ENCODE data around the gene ITIH4.

DNA sequence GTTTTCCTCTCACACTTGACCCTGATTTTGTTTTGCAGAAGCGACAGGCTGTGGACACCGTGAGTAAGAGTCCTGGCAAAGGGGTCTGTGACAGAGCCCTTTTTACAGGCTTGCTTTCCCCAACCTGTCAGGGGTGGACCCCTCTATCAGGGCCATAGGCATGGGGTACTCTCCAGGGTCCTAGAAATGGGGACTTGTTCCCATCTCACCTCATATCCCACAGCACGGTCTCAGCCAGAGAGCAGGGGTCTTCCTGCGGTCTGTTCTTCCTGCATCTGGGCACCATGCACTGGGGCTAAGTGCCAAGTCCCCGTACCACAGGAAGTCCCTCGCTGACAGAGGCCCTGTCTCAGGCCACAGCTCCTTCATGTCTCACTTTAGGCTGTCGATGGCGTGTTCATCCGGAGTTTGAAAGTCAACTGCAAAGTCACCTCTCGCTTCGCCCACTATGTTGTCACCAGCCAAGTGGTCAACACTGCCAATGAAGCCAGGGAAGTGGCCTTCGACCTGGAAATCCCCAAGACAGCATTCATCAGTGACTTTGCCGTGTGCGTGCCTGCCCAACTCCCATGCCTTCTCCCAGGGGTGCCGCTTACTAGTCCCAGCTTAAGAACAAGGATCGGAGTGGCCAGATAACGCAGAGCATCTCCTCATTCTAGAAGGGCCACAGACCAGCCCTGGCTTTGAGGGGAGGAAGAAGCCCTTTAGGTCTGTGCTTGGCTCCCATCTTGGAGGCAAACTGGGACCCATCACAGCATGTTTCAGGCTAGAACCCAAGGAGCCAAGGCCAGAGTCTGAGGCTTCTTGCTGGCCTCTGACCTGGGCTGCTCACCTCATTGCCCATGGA, 52.3 kb downstream of the ITIH4 start:
- TF ChIP-seq, protein P1, sequence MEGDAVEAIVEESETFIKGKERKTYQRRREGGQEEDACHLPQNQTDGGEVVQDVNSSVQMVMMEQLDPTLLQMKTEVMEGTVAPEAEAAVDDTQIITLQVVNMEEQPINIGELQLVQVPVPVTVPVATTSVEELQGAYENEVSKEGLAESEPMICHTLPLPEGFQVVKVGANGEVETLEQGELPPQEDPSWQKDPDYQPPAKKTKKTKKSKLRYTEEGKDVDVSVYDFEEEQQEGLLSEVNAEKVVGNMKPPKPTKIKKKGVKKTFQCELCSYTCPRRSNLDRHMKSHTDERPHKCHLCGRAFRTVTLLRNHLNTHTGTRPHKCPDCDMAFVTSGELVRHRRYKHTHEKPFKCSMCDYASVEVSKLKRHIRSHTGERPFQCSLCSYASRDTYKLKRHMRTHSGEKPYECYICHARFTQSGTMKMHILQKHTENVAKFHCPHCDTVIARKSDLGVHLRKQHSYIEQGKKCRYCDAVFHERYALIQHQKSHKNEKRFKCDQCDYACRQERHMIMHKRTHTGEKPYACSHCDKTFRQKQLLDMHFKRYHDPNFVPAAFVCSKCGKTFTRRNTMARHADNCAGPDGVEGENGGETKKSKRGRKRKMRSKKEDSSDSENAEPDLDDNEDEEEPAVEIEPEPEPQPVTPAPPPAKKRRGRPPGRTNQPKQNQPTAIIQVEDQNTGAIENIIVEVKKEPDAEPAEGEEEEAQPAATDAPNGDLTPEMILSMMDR (IDR thresholded peaks at IDR 0.05): no peak
- TF ChIP-seq POLR2A (IDR thresholded peaks at IDR 0.05) (no peak), POLR2AphosphoS5 (IDR thresholded peaks at IDR 0.05) (no peak)

Data from breast epithelium (tissue), 3 donors.